SK-N-SH (cell line): ENCODE results near the gene NRDC. TPM values are rescaled to one million over a fixed set of nuclear protein-coding genes. Genes with fewer than 3 reads are reported as not detected.

Experiments
- CTCF ChIA-PET: fragments of 300-600, 350-600 bp; formaldehyde crosslinking; extraction: SDS; loops from one replicate; lab custom pipeline; 2021; lab: Yijun Ruan, JAX
- POLR2A ChIA-PET: fragments of 350-600 bp; sonication (Branson Sonifier 250); formaldehyde crosslinking; extraction: SDS; loops from one replicate; lab custom pipeline; 2020; ENCODE audit warnings: antibody characterized with exemption, inconsistent platforms; lab: Yijun Ruan, JAX
- DNase-seq: peaks from one replicate; pipeline ENCODE4 v3.0.0; 2012
- H2AFZ ChIP-seq: fragments of 200-600 bp; sonication (generic); 2 replicates; pipeline ENCODE4 v1.8.1; 2016; ENCODE audit warnings: antibody characterized with exemption, mild to moderate bottlenecking, low read depth
- H3F3A ChIP-seq: fragments of 200-600 bp; sonication (generic); replicated peaks from 2 replicates; pipeline ENCODE3; 2016; ENCODE audit warnings: antibody characterized with exemption, mild to moderate bottlenecking; ENCODE audit not compliant: insufficient read depth
- H3K27ac ChIP-seq, 2 experiments: fragments of 200-500 bp in 1 of 2; fragments of 200-600 bp in 1 of 2; sonication (Bioruptor generic) in 1 of 2; sonication (generic), shearing (Covaris generic) in 1 of 2; 2 replicates each; pipeline versions ENCODE4 v1.5.1 to v1.6.1; 2014 to 2016; ENCODE audit warnings: low read depth in 2 of 2, inconsistent platforms in 1 of 2, low read length in 1 of 2, mild to moderate bottlenecking in 1 of 2, mixed read lengths in 1 of 2
- H3K27me3 ChIP-seq: fragments of 200-600 bp; sonication (generic), shearing (Covaris generic); 2 replicates; pipeline ENCODE4 v1.6.1; 2016; ENCODE audit warnings: mixed run types; ENCODE audit not compliant: insufficient read depth
- H3K36me3 ChIP-seq, 2 experiments: fragments of 200-500 bp in 1 of 2; fragments of 200-600 bp in 1 of 2; sonication (Bioruptor generic) in 1 of 2; sonication (generic) in 1 of 2; replicated peaks in 1 of 2; 2 replicates each; pipeline versions ENCODE3 to v1.5.1; 2014 to 2016; ENCODE audit warnings: low read length in 1 of 2, mild to moderate bottlenecking in 1 of 2; ENCODE audit not compliant: insufficient read depth in 2 of 2, control insufficient read depth in 1 of 2
- H3K4me1 ChIP-seq, 2 experiments: fragments of 200-500 bp in 1 of 2; fragments of 200-600 bp in 1 of 2; sonication (Bioruptor generic) in 1 of 2; sonication (generic), shearing (Covaris generic) in 1 of 2; 2 replicates each; pipeline versions ENCODE4 v1.5.1 to v1.6.1; 2014 to 2016; ENCODE audit warnings: low read depth in 1 of 2, low read length in 1 of 2, mixed run types in 1 of 2; ENCODE audit not compliant: insufficient read depth in 2 of 2, control insufficient read depth in 1 of 2
- H3K4me2 ChIP-seq: fragments of 200-600 bp; sonication (generic), shearing (Covaris generic); 2 replicates; pipeline ENCODE4 v1.6.1; 2017; ENCODE audit warnings: mixed run types
- H3K4me3 ChIP-seq, 2 experiments: fragments of 200-500 bp in 1 of 2; fragments of 200-600 bp in 1 of 2; sonication (Bioruptor generic) in 1 of 2; sonication (generic), shearing (Covaris generic) in 1 of 2; 2 replicates each; pipeline versions ENCODE4 v1.5.1 to v1.8.1; 2014 to 2016; ENCODE audit warnings: low read depth in 2 of 2, inconsistent platforms in 1 of 2, low read length in 1 of 2, mild to moderate bottlenecking in 1 of 2, mixed read lengths in 1 of 2, moderate library complexity in 1 of 2
- H3K79me2 ChIP-seq: fragments of 200-600 bp; sonication (generic); 2 replicates; pipeline ENCODE4 v1.8.1; 2017; ENCODE audit warnings: mild to moderate bottlenecking; ENCODE audit not compliant: insufficient read depth
- H3K9ac ChIP-seq: fragments of 200-600 bp; sonication (generic); 2 replicates; pipeline ENCODE4 v1.6.1; 2017; ENCODE audit warnings: mixed run types
- H3K9me2 ChIP-seq: fragments of 200-600 bp; sonication (generic); 2 replicates; pipeline ENCODE4 v1.6.1; 2017; ENCODE audit warnings: mixed run types
- H3K9me3 ChIP-seq: fragments of 200-600 bp; sonication (generic); 2 replicates; pipeline ENCODE4 v1.6.1; 2017; ENCODE audit warnings: mixed run types, mild to moderate bottlenecking, moderate library complexity
- H4K20me1 ChIP-seq: fragments of 200-600 bp; sonication (generic); 2 replicates; pipeline ENCODE4 v1.6.1; 2017; ENCODE audit warnings: mild to moderate bottlenecking, mixed run types; ENCODE audit not compliant: insufficient read depth
- CHD2 ChIP-seq: fragments of 150-350 bp; IDR thresholded peaks from 2 replicates; pipeline ENCODE4 v1.6.1; 2018; ENCODE audit warnings: low read length; ENCODE audit not compliant: partially characterized antibody
- CTCF ChIP-seq: fragments of 200-600 bp; sonication (generic); IDR thresholded peaks from 2 replicates; pipeline ENCODE4 v1.6.1; 2017; ENCODE audit warnings: antibody characterized with exemption, mild to moderate bottlenecking, moderate library complexity
- EP300 ChIP-seq, 2 experiments: IDR thresholded peaks; 2 replicates each; pipeline versions ENCODE4 v1.4.0 to v1.6.1; 2012; ENCODE audit warnings: borderline replicate concordance in 1 of 2, low read depth in 1 of 2, low read length in 1 of 2
- FOXJ3 ChIP-seq: sonication (generic); formaldehyde crosslinking; IDR thresholded peaks from 2 replicates; pipeline ENCODE4 v1.5.1; 2020; ENCODE audit warnings: mild to moderate bottlenecking, missing genetic modification reagents
- GATA2 ChIP-seq: sonication (generic); formaldehyde crosslinking; IDR thresholded peaks from 2 replicates; pipeline ENCODE4 v1.5.0; 2020; ENCODE audit warnings: mild to moderate bottlenecking, missing genetic modification reagents
- MEF2A ChIP-seq: IDR thresholded peaks from 2 replicates; pipeline ENCODE4 v1.4.0; 2012; ENCODE audit warnings: low read depth, borderline replicate concordance
- MXI1 ChIP-seq: IDR thresholded peaks from 2 replicates; pipeline ENCODE4 v1.6.1; 2012; ENCODE audit warnings: mild to moderate bottlenecking, low read depth, low read length, improper control_type of control experiment
- NFIC ChIP-seq: IDR thresholded peaks from 2 replicates; pipeline ENCODE4 v1.4.0; 2012; ENCODE audit warnings: borderline replicate concordance
- NRF1 ChIP-seq: IDR thresholded peaks from 2 replicates; pipeline ENCODE4 v1.6.1; 2012; ENCODE audit warnings: low read depth, mild to moderate bottlenecking, low read length
- RCOR1 ChIP-seq: fragments of 150-350 bp; IDR thresholded peaks from 2 replicates; pipeline ENCODE4 v1.6.1; 2017; ENCODE audit warnings: antibody characterized with exemption, low read length
- RFX5 ChIP-seq: IDR thresholded peaks from 2 replicates; pipeline ENCODE4 v1.6.1; 2012; ENCODE audit warnings: mild to moderate bottlenecking, improper control_type of control experiment, low read length
- SMC3 ChIP-seq: IDR thresholded peaks from 2 replicates; pipeline ENCODE4 v1.6.1; 2012; ENCODE audit warnings: low read depth, low read length, improper control_type of control experiment
- WGBS: methylation state at CpG from one replicate; pipeline ENCODE4 v1.1.6; 2017; ENCODE audit warnings: low lambda C conversion rate; 5-methylcytosine and 5-hydroxymethylcytosine counted together
- polyA plus RNA-seq, 3 experiments: library from polyadenylated mRNA; depleted of rRNA; stranded (reverse); fragments of >200 nt; gene quantifications; 2 replicates each; pipeline ENCODE4 v1.2.3, GENCODE V29; 2012

NRDC gene
- polyA plus RNA-seq, 1 of the 3 experiments (the other 2 are of a cell fraction) = 84.8 TPM

GRCh38 chr1:51867479-51868232, 10.9 kb downstream of the NRDC start:
- H3K4me2 ChIP-seq = no peak overlapping the region
- no peak for DNase-seq
- peaks cover 0 to 16% of the 10 kb centered on the region in 2 experiments for H3K36me3 ChIP-seq
- H3K9me3 ChIP-seq = no peaks in the 10 kb centered on the region
- no peak overlapping the region for H3K4me3 ChIP-seq
- no peak overlapping the region for H2AFZ ChIP-seq
- H3K4me1 ChIP-seq = peaks cover 0 to 9% of the 10 kb centered on the region in 2 experiments; a peak in 1 of 4 replicates
- CTCF ChIA-PET = no interaction called here
- no peak for TF ChIP-seq RCOR1
- TF ChIP-seq GATA2 (CRISPR knock-in tag) = no peak
- TF ChIP-seq SMC3 = no peak
- TF ChIP-seq MEF2A = no peak
- TF ChIP-seq NFIC = no peak
- no peak for TF ChIP-seq FOXJ3 (CRISPR knock-in tag)
- TF ChIP-seq EP300 (IDR thresholded peaks at IDR 0.05; ENCODE audit: borderline replicate concordance in 1 of 2, low read depth in 1 of 2, low read length in 1 of 2) = no peak
- TF ChIP-seq NRF1 = no peak
- TF ChIP-seq CHD2 = no peak
- no peak for TF ChIP-seq MXI1
- H3K27ac ChIP-seq = no peak overlapping the region
- POLR2A ChIA-PET = no interaction called here
- 94% methylated on average over 4 of the region's 4 CpGs for WGBS
- H3F3A ChIP-seq = peaks cover 4% of the 10 kb centered on the region
- peaks cover 100% of the 10 kb centered on the region for H3K79me2 ChIP-seq
- H4K20me1 ChIP-seq = peaks cover 36% of the 10 kb centered on the region
- H3K9me2 ChIP-seq = no peaks in the 10 kb centered on the region
- H3K9ac ChIP-seq = no peak overlapping the region
- no peaks in the 10 kb centered on the region for H3K27me3 ChIP-seq

- TF ChIP-seq CTCF (no peak), RFX5 (no peak)
- Histone ChIP-seq H3K79me2 (peaks cover 100% of the 10 kb centered on the region), H3K27me3 (no peaks in the 10 kb centered on the region), H3K27ac (no peak overlapping the region), H3K9me2 (no peaks in the 10 kb centered on the region), H3K4me3 (no peak overlapping the region), H3K4me2 (no peak overlapping the region), H3F3A (no peaks in the 10 kb centered on the region), H4K20me1 (peaks cover 25% of the 10 kb centered on the region), H2AFZ (no peak overlapping the region), H3K4me1 (peaks cover 3 to 9% of the 10 kb centered on the region in 2 experiments; a peak in 2 of 4 replicates), H3K36me3 (peaks cover 2 to 11% of the 10 kb centered on the region in 2 experiments), H3K9ac (no peak overlapping the region), H3K9me3 (no peaks in the 10 kb centered on the region)
- WGBS = 95% methylated on average over 2 of the region's 2 CpGs
- no peak for DNase-seq
- CTCF ChIA-PET = no interaction called here
- POLR2A ChIA-PET = no interaction called here
Observed at GRCh38 chr1:51863384-51863783, 15.1 kb downstream of the NRDC start.
